Vagina (tissue), 1 donor: ENCODE data around the gene ATP6V1E1. TPM values are rescaled to one million over a fixed set of nuclear protein-coding genes. Genes with fewer than 3 reads are reported as not detected.

Source experiments
- total RNA-seq: library from RNA; depleted of rRNA; stranded (reverse); fragments of >200 nt; gene quantifications from one replicate; pipeline ENCODE4 v1.2.3, GENCODE V29; 2016

Gene ATP6V1E1
- total RNA-seq, 1 donor from 2014 or later, result 88.9 TPM

Other genes with a start within 250 kb of the ATP6V1E1 start
- 5.9 TPM for gene SLC25A18, start 65.3 kb downstream of the ATP6V1E1 start, total RNA-seq
- 41.3 TPM for gene BCL2L13, start 10.0 kb upstream of the ATP6V1E1 start, total RNA-seq
- gene BID, start 145.7 kb upstream of the ATP6V1E1 start, total RNA-seq, result 36.3 TPM